Measurements from ENCODE around the gene ZNF358. TPM values are rescaled to one million over a fixed set of nuclear protein-coding genes. Genes with fewer than 3 reads are reported as not detected.
A peak's percentile ranks its signal among the peaks of the same experiment; 100 is the strongest.

The ZNF358 gene
- total RNA-seq, 1 donor from 2014 or later: 80.8 TPM

DNA sequence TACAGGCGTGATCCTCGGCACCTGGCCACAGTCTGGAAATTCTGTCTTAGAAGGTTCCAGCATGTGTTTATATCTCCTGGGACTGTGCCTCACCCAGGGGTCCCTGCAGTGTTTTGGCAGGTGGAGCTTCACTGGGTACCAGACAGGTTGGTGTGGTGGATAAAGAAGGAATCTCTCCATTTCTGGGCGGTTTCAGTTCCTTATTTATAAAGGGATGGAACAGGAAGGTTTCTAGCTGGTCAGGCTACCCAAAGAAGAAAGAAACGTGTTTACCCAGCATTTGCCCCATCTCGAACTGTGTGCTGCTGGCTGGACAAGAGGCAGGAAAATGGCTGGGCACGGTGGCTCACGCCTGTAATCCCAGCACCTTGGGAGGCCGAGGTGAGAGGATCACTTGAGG, 29.4 kb downstream of the ZNF358 start:
- TF ChIP-seq, protein P1, sequence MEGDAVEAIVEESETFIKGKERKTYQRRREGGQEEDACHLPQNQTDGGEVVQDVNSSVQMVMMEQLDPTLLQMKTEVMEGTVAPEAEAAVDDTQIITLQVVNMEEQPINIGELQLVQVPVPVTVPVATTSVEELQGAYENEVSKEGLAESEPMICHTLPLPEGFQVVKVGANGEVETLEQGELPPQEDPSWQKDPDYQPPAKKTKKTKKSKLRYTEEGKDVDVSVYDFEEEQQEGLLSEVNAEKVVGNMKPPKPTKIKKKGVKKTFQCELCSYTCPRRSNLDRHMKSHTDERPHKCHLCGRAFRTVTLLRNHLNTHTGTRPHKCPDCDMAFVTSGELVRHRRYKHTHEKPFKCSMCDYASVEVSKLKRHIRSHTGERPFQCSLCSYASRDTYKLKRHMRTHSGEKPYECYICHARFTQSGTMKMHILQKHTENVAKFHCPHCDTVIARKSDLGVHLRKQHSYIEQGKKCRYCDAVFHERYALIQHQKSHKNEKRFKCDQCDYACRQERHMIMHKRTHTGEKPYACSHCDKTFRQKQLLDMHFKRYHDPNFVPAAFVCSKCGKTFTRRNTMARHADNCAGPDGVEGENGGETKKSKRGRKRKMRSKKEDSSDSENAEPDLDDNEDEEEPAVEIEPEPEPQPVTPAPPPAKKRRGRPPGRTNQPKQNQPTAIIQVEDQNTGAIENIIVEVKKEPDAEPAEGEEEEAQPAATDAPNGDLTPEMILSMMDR (conservative IDR thresholded peaks at IDR 0.05; ENCODE audit: low read depth, low read length): no peak
- no peak for DNase-seq (ENCODE audit: low read depth)

DNA sequence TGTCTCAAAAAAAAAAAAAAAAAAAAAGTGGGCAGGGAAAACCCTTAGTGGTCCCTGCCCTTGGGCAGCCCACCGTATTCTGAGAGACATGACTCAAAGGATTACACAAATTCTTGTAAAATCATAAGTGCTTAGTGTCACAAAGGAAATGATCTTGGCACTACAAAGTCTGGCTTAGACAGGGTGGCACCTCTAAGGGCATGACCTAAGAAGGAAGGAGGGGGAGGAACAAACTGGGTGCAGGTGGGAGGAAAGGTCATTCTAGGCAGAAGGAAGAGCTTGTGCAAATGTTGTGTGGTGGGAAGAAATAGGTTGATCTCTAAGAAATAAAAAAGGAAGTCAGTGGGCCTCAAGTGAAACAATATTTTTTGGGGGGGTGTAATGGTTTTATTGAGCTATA, 30.0 kb downstream of the ZNF358 start:
- TF ChIP-seq, protein P1 (conservative IDR thresholded peaks at IDR 0.05; ENCODE audit: low read depth, low read length): no peak
- no peak overlapping the region for H3K4me3 ChIP-seq (ENCODE audit: low read depth, low read length)
- DNase-seq (ENCODE audit: low read depth): no peak

More for the DNA sequence above, 29.4 kb downstream of the ZNF358 start:
- no peak overlapping the region for H3K4me3 ChIP-seq (ENCODE audit: low read depth, low read length)

DNA sequence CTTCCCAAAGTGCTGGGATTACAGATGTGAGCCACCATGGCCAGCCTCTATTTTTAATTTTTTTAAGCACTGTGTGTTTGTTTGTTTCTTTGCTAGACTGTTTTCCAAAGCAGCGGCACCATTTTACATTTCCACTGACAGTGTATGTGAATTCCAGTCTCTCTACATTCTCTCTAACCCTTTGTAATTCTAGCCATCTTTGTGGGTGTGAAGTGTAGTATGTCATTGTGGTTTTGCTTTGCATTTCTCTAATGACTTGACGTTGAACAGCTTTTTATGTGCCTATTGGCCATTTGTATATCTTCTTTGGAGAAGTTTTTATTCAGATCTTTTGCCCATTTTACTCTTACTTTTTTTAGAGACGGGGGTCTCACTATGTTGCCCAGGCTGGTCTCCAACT, 31.3 kb downstream of the ZNF358 start:
- H3K4me3 ChIP-seq (ENCODE audit: low read depth, low read length): no peak overlapping the region
- TF ChIP-seq, protein P1 (conservative IDR thresholded peaks at IDR 0.05; ENCODE audit: low read depth, low read length): no peak
- DNase-seq (ENCODE audit: low read depth): no peak

DNA sequence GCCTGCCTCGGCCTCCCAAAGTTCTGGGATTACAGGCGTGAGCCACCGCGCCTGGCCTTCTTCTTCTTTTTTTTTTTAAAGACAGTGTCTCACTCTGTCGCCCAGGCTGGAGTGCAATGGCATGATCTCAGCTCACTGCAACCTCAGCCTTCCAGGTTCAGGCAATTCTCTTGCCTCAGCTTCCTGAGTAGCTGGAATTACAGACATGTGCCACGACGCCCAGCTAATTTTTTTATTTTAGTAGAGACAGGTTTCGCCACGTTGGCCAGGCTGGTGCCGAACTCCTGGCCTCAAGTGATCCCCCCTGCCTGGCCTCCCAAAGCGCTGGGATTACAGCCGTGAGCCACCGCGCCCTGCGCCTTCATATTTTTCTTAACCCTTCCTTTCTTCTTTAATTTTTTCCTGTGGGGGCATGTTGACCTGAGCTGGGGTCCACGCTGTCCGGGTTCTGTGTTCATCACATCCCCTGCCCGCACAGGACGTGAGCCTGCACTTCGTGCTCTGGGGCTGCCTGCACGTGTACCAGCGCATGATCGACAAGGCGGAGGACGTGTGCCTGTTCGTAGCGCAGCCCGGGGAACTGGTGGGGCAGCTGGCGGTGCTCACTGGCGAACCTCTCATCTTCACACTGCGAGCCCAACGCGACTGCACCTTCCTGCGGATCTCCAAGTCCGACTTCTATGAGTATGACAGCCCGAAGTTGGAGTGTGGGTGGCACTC, 33.7 kb downstream of the ZNF358 start:
- DNase-seq (ENCODE audit: low read depth): no peak
- TF ChIP-seq, protein P1 (conservative IDR thresholded peaks at IDR 0.05; ENCODE audit: low read depth, low read length): no peak
- H3K4me3 ChIP-seq (ENCODE audit: low read depth, low read length): no peak overlapping the region

DNA sequence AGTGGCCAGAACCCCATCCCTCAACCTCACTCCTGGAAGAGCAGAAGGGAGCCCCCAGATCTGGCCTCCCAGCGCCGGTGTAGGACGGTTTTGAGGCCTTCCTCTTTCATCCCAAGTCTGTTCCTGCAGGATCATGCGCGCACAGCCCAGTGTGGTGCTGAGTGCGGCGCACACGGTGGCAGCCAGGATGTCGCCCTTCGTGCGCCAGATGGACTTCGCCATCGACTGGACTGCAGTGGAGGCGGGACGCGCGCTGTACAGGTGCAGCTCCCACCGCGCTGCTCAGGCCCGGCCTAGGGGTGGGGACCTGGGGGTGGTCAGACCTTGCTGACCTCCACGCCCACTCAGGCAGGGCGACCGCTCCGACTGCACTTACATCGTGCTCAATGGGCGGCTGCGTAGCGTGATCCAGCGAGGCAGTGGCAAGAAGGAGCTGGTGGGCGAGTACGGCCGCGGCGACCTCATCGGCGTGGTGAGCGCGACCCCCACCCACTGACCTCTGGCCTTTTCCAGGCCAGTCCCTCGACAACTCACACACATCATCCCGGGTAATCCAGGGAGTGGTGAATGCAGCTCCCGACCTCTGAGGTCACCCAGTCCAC, 34.4 kb downstream of the ZNF358 start:
- TF ChIP-seq, protein P1 (conservative IDR thresholded peaks at IDR 0.05; ENCODE audit: low read depth, low read length): no peak
- H3K4me3 ChIP-seq (ENCODE audit: low read depth, low read length): no peak overlapping the region
- DNase-seq (ENCODE audit: low read depth): no peak

DNA sequence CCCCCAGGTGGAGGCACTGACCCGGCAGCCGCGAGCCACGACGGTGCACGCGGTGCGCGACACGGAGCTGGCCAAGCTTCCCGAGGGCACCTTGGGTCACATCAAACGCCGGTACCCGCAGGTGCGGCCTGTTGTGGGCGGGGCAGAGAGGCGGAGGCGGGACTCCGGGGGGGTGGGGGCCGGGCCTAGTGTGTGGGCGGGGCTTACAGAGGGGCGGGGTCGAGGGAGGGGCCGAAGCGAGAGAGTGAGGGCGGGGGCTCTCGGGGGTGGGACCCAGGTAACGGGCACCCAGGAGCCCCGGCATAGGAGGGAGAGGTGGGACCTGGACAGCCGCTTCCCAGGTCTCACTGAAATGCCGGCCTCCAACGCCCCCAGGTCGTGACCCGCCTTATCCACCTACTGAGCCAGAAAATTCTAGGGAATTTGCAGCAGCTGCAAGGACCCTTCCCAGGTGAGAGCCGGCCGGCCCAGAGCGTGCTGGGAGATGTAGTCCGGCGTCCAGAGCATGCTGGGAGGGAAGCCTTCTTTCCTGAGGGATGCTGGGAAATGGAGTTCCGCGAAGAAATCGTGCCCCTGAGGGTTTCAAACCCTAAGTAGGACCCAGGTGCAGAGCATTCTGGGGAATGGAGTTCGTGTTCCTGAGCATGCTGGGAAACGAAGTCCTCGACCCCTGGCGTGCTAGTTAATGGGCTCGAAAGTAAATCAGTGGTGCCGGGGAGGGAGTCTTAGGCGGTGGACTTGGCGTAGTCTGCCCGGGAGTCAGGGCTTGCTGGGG, 35.3 kb downstream of the ZNF358 start:
- TF ChIP-seq, protein P1 (conservative IDR thresholded peaks at IDR 0.05; ENCODE audit: low read depth, low read length): no peak

More for the DNA sequence above, 35.3 kb downstream of the ZNF358 start:
- peak overlapping the region; percentile 26 for H3K4me3 ChIP-seq (ENCODE audit: low read depth, low read length)
- DNase-seq (ENCODE audit: low read depth): no peak
